IMR-90 (cell line): ENCODE results near the gene RAB36. TPM values are rescaled to one million over a fixed set of nuclear protein-coding genes. Genes with fewer than 3 reads are reported as not detected.

Experiments used
- ATAC-seq: fragments of 200-7000 bp; cut with Tn5 transposase; 2 replicates; pipeline ENCODE4 v1.9.1; 2020; ENCODE audit warnings: low read depth, mild to moderate bottlenecking, moderate library complexity
- BruUV-seq: library from RNA; stranded (reverse); fragments of 400-500 nt; replicated peaks from 2 replicates; lab custom pipeline; 2021; lab: Mats Ljungman, UMichigan
- CTCF ChIA-PET: fragments of 300-600 bp; formaldehyde crosslinking; extraction: SDS; loops from one replicate; lab custom pipeline; 2021; ENCODE audit warnings: antibody characterized with exemption; lab: Yijun Ruan, JAX
- POLR2A ChIA-PET: fragments of 300-600 bp; sonication (Branson Sonifier 250); formaldehyde crosslinking; loops from one replicate; lab custom pipeline; 2022; ENCODE audit warnings: antibody characterized with exemption; ENCODE audit not compliant: unreplicated experiment; lab: Charles Lee
- DNase-seq: peaks from one replicate; pipeline ENCODE4 v3.0.0; 2013
- H2AFZ ChIP-seq: replicated peaks from 2 replicates; pipeline ENCODE3; 2013; ENCODE audit warnings: low read length, mild to moderate bottlenecking; ENCODE audit not compliant: poor library complexity
- H2AK5ac ChIP-seq: 2 replicates; pipeline ENCODE4 v1.6.1; 2013; ENCODE audit warnings: low read depth, low read length, inconsistent platforms
- H2AK9ac ChIP-seq: replicated peaks from 2 replicates; pipeline ENCODE3; 2013; ENCODE audit warnings: mild to moderate bottlenecking, low read depth, low read length, moderate library complexity; ENCODE audit not compliant: poor library complexity
- H2BK120ac ChIP-seq: 2 replicates; pipeline ENCODE4 v1.6.1; 2013; ENCODE audit warnings: low read depth, low read length, inconsistent platforms
- H2BK15ac ChIP-seq: 3 replicates; pipeline ENCODE4 v1.6.1; 2013; ENCODE audit warnings: low read depth, low read length, inconsistent platforms
- H2BK20ac ChIP-seq: 2 replicates; pipeline ENCODE4 v1.6.1; 2013; ENCODE audit warnings: low read depth, mild to moderate bottlenecking, inconsistent platforms, low read length, moderate library complexity
- H2BK5ac ChIP-seq: 2 replicates; pipeline ENCODE4 v1.6.1; 2013; ENCODE audit warnings: mild to moderate bottlenecking, low read depth, low read length, inconsistent platforms; ENCODE audit not compliant: poor library complexity, severe bottlenecking
- H3K14ac ChIP-seq: replicated peaks from 2 replicates; pipeline ENCODE4 v1.6.1; 2013; ENCODE audit warnings: low read depth, low read length, inconsistent platforms
- H3K18ac ChIP-seq: 2 replicates; pipeline ENCODE4 v1.6.1; 2013; ENCODE audit warnings: low read depth, low read length, control low read depth
- H3K23ac ChIP-seq: 2 replicates; pipeline ENCODE4 v1.6.1; 2013; ENCODE audit warnings: low read depth, low read length, inconsistent platforms
- H3K27ac ChIP-seq: 2 replicates; pipeline ENCODE4 v1.5.1; 2013; ENCODE audit warnings: mild to moderate bottlenecking, control low read depth, low read length; ENCODE audit not compliant: insufficient read depth
- H3K27me3 ChIP-seq: 2 replicates; pipeline ENCODE4 v1.6.1; 2013; ENCODE audit warnings: low read length; ENCODE audit not compliant: control insufficient read depth, insufficient read depth
- H3K36me3 ChIP-seq: 2 replicates; pipeline ENCODE4 v1.6.1; 2013; ENCODE audit warnings: low read length, mixed read lengths; ENCODE audit not compliant: control insufficient read depth, insufficient read depth
- H3K4ac ChIP-seq: 2 replicates; pipeline ENCODE4 v1.6.1; 2013; ENCODE audit warnings: low read depth, low read length, inconsistent platforms
- H3K4me1 ChIP-seq: 2 replicates; pipeline ENCODE4 v1.6.1; 2013; ENCODE audit warnings: low read length, mixed read lengths; ENCODE audit not compliant: control insufficient read depth, insufficient read depth
- H3K4me2 ChIP-seq: 2 replicates; pipeline ENCODE4 v1.6.1; 2013; ENCODE audit warnings: low read depth, mild to moderate bottlenecking, control low read depth, low read length, moderate library complexity
- H3K4me3 ChIP-seq: 2 replicates; pipeline ENCODE4 v1.5.1; 2013; ENCODE audit warnings: low read depth, mild to moderate bottlenecking, control low read depth, low read length, moderate library complexity; ENCODE audit not compliant: insufficient read depth
- H3K56ac ChIP-seq: 2 replicates; pipeline ENCODE4 v1.6.1; 2013; ENCODE audit warnings: low read length, inconsistent platforms; ENCODE audit not compliant: insufficient read depth; ENCODE audit errors: extremely low read depth
- H3K79me1 ChIP-seq, 2 experiments: 2 replicates each; pipeline ENCODE4 v1.6.1; 2013; ENCODE audit warnings: low read length in 2 of 2, inconsistent platforms in 1 of 2, low read depth in 1 of 2
- H3K9ac ChIP-seq: 2 replicates; pipeline ENCODE4 v1.6.1; 2013; ENCODE audit warnings: low read depth, low read length, control low read depth
- H3K9me1 ChIP-seq: 2 replicates; pipeline ENCODE4 v1.6.1; 2013; ENCODE audit warnings: low read length, inconsistent platforms; ENCODE audit not compliant: insufficient read depth
- H3K9me3 ChIP-seq: 2 replicates; pipeline ENCODE4 v1.6.1; 2013; ENCODE audit warnings: low read length; ENCODE audit not compliant: control insufficient read depth, insufficient read depth
- H4K20me1 ChIP-seq: 2 replicates; pipeline ENCODE4 v1.6.1; 2013; ENCODE audit warnings: low read length, inconsistent platforms; ENCODE audit not compliant: insufficient read depth
- H4K5ac ChIP-seq: 2 replicates; pipeline ENCODE4 v1.6.1; 2013; ENCODE audit warnings: mild to moderate bottlenecking, low read depth, low read length, control low read depth
- H4K8ac ChIP-seq, 2 experiments: 2 replicates each; pipeline ENCODE4 v1.6.1; 2013; ENCODE audit warnings: low read depth in 2 of 2, low read length in 2 of 2, control low read depth in 1 of 2, inconsistent platforms in 1 of 2
- H4K91ac ChIP-seq: 2 replicates; pipeline ENCODE4 v1.6.1; 2013; ENCODE audit warnings: low read depth, low read length, inconsistent platforms; ENCODE audit not compliant: insufficient read depth
- BHLHE40 ChIP-seq: fragments of 150-350 bp; IDR thresholded peaks from 2 replicates; pipeline ENCODE4 v1.6.1; 2016; ENCODE audit warnings: mild to moderate bottlenecking, low read depth, low read length
- CEBPB ChIP-seq: IDR thresholded peaks from 2 replicates; pipeline ENCODE4 v1.6.1; 2012; ENCODE audit warnings: low read depth, low read length, improper control_type of control experiment
- CHD1 ChIP-seq: IDR thresholded peaks from 2 replicates; pipeline ENCODE4 v1.6.1; 2012; ENCODE audit warnings: low read depth, low read length, improper control_type of control experiment
- FOS ChIP-seq: fragments of 150-350 bp; IDR thresholded peaks from 2 replicates; pipeline ENCODE4 v1.6.1; 2016; ENCODE audit warnings: low read depth, low read length
- MAFK ChIP-seq: IDR thresholded peaks from 2 replicates; pipeline ENCODE4 v1.6.1; 2012; ENCODE audit warnings: low read depth, low read length, improper control_type of control experiment
- MAZ ChIP-seq: IDR thresholded peaks from 2 replicates; pipeline ENCODE4 v1.6.1; 2012; ENCODE audit warnings: low read depth, mild to moderate bottlenecking, low read length, improper control_type of control experiment, moderate library complexity, borderline replicate concordance
- MXI1 ChIP-seq: IDR thresholded peaks from 2 replicates; pipeline ENCODE4 v1.6.1; 2012; ENCODE audit warnings: low read depth, mild to moderate bottlenecking, low read length, moderate library complexity, borderline replicate concordance
- NFE2L2 ChIP-seq: fragments of 150-350 bp; IDR thresholded peaks from 2 replicates; pipeline ENCODE4 v1.6.1; 2016; ENCODE audit warnings: low read depth, mild to moderate bottlenecking, low read length
- POLR2A ChIP-seq: IDR thresholded peaks from 2 replicates; pipeline ENCODE4 v1.6.1; 2012; ENCODE audit warnings: mild to moderate bottlenecking, low read depth, low read length
- RAD21 ChIP-seq: IDR thresholded peaks from 2 replicates; pipeline ENCODE4 v1.6.1; 2012; ENCODE audit warnings: low read length, improper control_type of control experiment
- RCOR1 ChIP-seq: IDR thresholded peaks from 2 replicates; pipeline ENCODE4 v1.6.1; 2012; ENCODE audit warnings: mild to moderate bottlenecking, low read length, improper control_type of control experiment; ENCODE audit not compliant: insufficient replicate concordance
- RFX5 ChIP-seq: IDR thresholded peaks from 2 replicates; pipeline ENCODE4 v1.8.0; 2012; ENCODE audit warnings: low read depth, mild to moderate bottlenecking, low read length, moderate library complexity
- SMC3 ChIP-seq: fragments of 150-350 bp; IDR thresholded peaks from 2 replicates; pipeline ENCODE4 v1.6.1; 2016; ENCODE audit warnings: low read depth, mild to moderate bottlenecking, antibody characterized with exemption, low read length, moderate library complexity
- WGBS, 2 experiments: methylation state at CpG; one replicate each; pipeline versions ENCODE4 v1.1.5 to v1.1.7; 2013; ENCODE audit warnings: missing lambda C conversion rate in 2 of 2; ENCODE audit not compliant: insufficient read length in 1 of 2; ENCODE audit errors: extremely low coverage in 2 of 2; 5-methylcytosine and 5-hydroxymethylcytosine counted together
- dilution Hi-C: fragments of 300-500 bp; cut with HindIII; formaldehyde crosslinking; loops from one replicate; pipeline ENCODE4 v1.14.3; 2018; ENCODE audit warnings: low sequenced_read_pairs; ENCODE audit not compliant: unreplicated experiment
- in situ Hi-C: fragments of 300-500 bp; cut with MboI; formaldehyde crosslinking; loops from 3 replicates; pipeline ENCODE4 v1.14.3; 2019; ENCODE audit warnings: low sequenced_read_pairs, inconsistent platforms, mixed read lengths
- intact Hi-C: fragments of 100-400 bp; cut with micrococcal nuclease; formaldehyde crosslinking; loops from 2 replicates; pipeline ENCODE4 v1.10.0; 2022
- polyA plus RNA-seq, 3 experiments: library from polyadenylated mRNA; depleted of rRNA; stranded (reverse); fragments of >200 nt; gene quantifications; 2 replicates each; pipeline ENCODE4 v1.2.3, GENCODE V29; 2012; ENCODE audit warnings: low replicate concordance in 1 of 3
- total RNA-seq: library from RNA; depleted of rRNA; stranded (reverse); fragments of >200 nt; gene quantifications from 2 replicates; pipeline ENCODE4 v1.2.3, GENCODE V29; 2012
- TF ChIP-seq, protein P1 (sequence below): fragments of 150-350 bp; IDR thresholded peaks from 2 replicates; pipeline ENCODE4 v1.6.1; 2017; ENCODE audit warnings: mild to moderate bottlenecking, antibody characterized with exemption, low read length, low read depth
- TF ChIP-seq, protein P2 (sequence below): conservative IDR thresholded peaks from 2 replicates; pipeline ENCODE4 v1.5.1; 2012; ENCODE audit warnings: mild to moderate bottlenecking, low read depth, low read length, improper control_type of control experiment
- TF ChIP-seq, protein P3 (sequence below): fragments of 150-350 bp; IDR thresholded peaks from 2 replicates; pipeline ENCODE4 v1.6.1; 2016; ENCODE audit warnings: low read depth, mild to moderate bottlenecking, low read length, moderate library complexity, borderline replicate concordance

Gene RAB36
- total and polyA plus RNA-seq, 2 of the 4 experiments (the other 2 are of a cell fraction), result 3.6 to 4.0 TPM

DNA sequence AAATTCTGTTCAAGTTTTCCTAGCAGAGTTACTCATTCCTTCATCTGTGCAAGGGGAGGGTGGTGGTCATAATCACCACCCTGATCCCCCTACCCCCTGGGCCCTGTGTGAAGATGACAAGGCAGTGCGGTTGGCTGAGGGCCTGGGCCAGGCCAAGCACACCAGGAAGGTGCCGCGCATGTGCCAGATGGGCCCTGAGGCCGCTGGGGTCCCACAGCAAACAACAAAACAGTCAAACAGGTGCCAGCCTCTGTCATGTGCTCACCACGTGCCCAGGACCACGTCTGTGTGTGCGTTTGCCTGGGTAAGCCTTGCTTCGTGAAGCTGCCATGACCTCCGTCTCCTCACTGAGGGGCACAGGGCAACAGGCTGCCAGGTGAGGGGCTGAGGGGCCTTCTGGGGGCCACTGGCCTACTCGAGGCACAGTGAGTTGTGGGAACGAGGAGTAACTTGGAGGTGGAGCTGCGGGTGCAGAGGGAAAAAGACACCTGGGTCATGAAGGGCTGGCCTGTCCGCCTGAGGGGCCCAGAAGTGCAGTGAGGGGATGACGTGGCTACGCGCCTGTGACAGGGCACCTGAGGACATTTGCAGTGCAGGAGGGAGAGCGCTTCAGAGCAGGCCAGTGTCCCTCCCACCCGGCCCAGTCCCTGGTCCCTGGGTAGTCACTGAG lies 29.3 kb upstream of the RAB36 start:
- H3K4me2 ChIP-seq, result no peak overlapping the region
- intact Hi-C loops (no loop called here), dilution Hi-C loops (no loop called here), in situ Hi-C loops (no loop called here)
- no peak overlapping the region for H3K18ac ChIP-seq
- no peaks in the 10 kb centered on the region for H3K36me3 ChIP-seq
- H3K14ac ChIP-seq, result no peak overlapping the region
- no peaks in the 10 kb centered on the region for H3K79me1 ChIP-seq
- no peak overlapping the region for H2AK5ac ChIP-seq
- H4K91ac ChIP-seq, result no peak overlapping the region
- WGBS, 2 experiments, result 70% methylated on average over 10 of the region's 18 CpGs; no CpG with 5 or more reads in 1 of the 2 experiments
- no peak overlapping the region for H2BK120ac ChIP-seq
- H2BK15ac ChIP-seq, result no peak overlapping the region
- H3K27me3 ChIP-seq, result peaks cover 6% of the 10 kb centered on the region; the same call in 1 of the 2 replicates
- no peak overlapping the region for H3K23ac ChIP-seq
- no TSS peak for BruUV-seq
- no peak overlapping the region for H3K56ac ChIP-seq
- CTCF ChIA-PET, result no interaction called here
- ATAC-seq, result no peak
- no peaks in the 10 kb centered on the region; the same call in 1 of the 2 replicates for H4K20me1 ChIP-seq
- H3K4ac ChIP-seq, result no peak overlapping the region
- no peak overlapping the region for H2AK9ac ChIP-seq
- H3K4me1 ChIP-seq, result no peaks in the 10 kb centered on the region
- H3K27ac ChIP-seq, result no peak overlapping the region
- H3K9ac ChIP-seq, result no peak overlapping the region
- H4K5ac ChIP-seq, result no peak overlapping the region
- peak overlapping the region; percentile 32 for H2AFZ ChIP-seq
- POLR2A ChIA-PET, result no interaction called here
- H3K4me3 ChIP-seq, result no peak overlapping the region
- no peak overlapping the region for H4K8ac ChIP-seq
- TF ChIP-seq RCOR1, result no peak
- TF ChIP-seq POLR2A, result no peak
- no peak for TF ChIP-seq BHLHE40
- no peak for TF ChIP-seq CEBPB
- TF ChIP-seq, protein P1, sequence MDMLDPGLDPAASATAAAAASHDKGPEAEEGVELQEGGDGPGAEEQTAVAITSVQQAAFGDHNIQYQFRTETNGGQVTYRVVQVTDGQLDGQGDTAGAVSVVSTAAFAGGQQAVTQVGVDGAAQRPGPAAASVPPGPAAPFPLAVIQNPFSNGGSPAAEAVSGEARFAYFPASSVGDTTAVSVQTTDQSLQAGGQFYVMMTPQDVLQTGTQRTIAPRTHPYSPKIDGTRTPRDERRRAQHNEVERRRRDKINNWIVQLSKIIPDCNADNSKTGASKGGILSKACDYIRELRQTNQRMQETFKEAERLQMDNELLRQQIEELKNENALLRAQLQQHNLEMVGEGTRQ, result no peak
- TF ChIP-seq CHD1, result no peak
- no peak for TF ChIP-seq FOS
- no peak for TF ChIP-seq MAZ
- TF ChIP-seq NFE2L2, result no peak
- no peak for TF ChIP-seq SMC3
- TF ChIP-seq, protein P2, sequence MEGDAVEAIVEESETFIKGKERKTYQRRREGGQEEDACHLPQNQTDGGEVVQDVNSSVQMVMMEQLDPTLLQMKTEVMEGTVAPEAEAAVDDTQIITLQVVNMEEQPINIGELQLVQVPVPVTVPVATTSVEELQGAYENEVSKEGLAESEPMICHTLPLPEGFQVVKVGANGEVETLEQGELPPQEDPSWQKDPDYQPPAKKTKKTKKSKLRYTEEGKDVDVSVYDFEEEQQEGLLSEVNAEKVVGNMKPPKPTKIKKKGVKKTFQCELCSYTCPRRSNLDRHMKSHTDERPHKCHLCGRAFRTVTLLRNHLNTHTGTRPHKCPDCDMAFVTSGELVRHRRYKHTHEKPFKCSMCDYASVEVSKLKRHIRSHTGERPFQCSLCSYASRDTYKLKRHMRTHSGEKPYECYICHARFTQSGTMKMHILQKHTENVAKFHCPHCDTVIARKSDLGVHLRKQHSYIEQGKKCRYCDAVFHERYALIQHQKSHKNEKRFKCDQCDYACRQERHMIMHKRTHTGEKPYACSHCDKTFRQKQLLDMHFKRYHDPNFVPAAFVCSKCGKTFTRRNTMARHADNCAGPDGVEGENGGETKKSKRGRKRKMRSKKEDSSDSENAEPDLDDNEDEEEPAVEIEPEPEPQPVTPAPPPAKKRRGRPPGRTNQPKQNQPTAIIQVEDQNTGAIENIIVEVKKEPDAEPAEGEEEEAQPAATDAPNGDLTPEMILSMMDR, result no peak
- no peak for TF ChIP-seq MXI1
- no peak for TF ChIP-seq RAD21
- TF ChIP-seq, protein P3, sequence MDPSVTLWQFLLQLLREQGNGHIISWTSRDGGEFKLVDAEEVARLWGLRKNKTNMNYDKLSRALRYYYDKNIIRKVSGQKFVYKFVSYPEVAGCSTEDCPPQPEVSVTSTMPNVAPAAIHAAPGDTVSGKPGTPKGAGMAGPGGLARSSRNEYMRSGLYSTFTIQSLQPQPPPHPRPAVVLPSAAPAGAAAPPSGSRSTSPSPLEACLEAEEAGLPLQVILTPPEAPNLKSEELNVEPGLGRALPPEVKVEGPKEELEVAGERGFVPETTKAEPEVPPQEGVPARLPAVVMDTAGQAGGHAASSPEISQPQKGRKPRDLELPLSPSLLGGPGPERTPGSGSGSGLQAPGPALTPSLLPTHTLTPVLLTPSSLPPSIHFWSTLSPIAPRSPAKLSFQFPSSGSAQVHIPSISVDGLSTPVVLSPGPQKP, result no peak
- TF ChIP-seq RFX5, result no peak
- TF ChIP-seq MAFK, result no peak
- DNase-seq, result no peak
- no peak overlapping the region for H2BK20ac ChIP-seq
- no peaks in the 10 kb centered on the region for H3K9me3 ChIP-seq
- no peak overlapping the region for H2BK5ac ChIP-seq
- no peaks in the 10 kb centered on the region for H3K9me1 ChIP-seq
